Measurements from ENCODE around the gene MYG1.

The MYG1 gene

GRCh38 chr12:53299454-53300180 lies at the start of gene MYG1:
Gene MYG1, plus strand, starts transcription at chr12:53299695. Its CDS starts 43 bp downstream, at chr12:53299738.
- peak; percentile 82 for DNase-seq (ENCODE audit: low spot score)
- TF ChIP-seq CTCF (IDR thresholded peaks at IDR 0.05; ENCODE audit: extremely low read depth, missing control alignments), result no peak

DNA sequence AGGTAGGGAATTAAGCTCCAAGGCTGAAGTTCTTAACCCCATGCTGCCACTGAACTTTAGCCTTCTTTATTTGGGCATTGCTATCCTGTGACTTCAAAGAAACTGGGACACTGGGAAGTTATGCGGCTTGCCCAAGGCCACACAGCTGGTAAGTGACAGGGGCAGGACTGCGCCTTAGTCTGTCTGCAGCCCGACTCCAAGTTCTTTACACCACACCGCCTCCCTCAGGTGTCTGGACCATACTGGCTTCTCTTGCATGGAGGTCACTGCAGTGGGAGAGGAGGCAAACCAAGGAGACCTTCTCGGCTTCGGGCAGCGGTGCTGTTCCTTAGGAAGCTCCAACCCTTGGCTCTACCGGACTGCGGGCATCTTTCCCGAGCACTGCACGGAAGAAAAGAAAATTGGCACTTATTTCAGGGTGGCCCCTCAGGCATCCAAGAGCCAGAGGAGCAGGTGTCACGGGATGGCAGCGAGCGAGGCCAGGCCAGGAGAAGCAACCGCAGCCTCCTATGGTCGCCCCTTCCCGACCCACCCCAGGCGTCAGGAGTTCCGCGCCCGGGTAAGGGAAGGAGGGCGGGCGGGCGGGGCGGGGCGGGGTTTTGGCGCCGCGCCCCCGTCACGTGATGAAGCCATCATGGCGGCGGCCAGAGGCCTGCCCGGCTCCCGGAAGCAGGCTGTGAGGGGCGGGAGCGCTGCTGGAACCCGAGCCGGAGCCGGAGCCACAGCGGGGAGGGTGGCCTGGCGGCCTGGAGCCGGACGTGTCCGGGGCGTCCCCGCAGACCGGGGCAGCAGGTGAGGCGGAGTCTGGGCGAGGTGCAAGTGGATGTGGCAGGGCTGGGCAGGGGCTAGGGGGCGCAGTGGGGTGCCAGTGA lies 47.8 kb upstream of the MYG1 start:
- peak; percentile 93 for DNase-seq (ENCODE audit: low spot score)
- peak; percentile 49 for TF ChIP-seq CTCF (IDR thresholded peaks at IDR 0.05; ENCODE audit: extremely low read depth, missing control alignments)

DNA sequence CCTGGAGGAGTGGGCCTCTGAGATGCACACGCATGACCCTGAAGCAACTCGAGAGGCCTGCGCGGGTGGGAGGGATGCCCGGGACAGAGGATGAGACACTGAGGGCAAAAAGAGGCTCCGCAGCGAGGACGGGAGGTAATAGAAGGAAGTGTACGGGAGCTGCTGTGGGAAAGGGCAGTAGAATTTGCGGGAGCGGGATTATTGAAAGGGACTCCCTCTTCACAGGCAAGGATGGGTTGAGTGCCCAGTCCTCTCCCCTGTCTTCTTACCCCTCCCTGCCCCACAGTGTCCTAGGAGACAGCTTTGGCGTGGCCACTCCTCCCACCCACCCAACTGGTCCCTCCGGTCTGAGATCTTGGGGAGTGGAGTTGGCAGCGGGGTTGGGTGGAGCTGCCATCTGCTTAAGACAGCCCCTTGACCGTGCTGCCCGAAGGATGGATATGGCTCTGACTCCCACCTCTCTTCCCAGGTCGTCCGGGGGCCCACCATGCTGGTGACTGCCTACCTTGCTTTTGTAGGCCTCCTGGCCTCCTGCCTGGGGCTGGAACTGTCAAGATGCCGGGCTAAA lies 47.1 kb upstream of the MYG1 start:
- no peak for DNase-seq (ENCODE audit: low spot score)
- no peak for TF ChIP-seq CTCF (IDR thresholded peaks at IDR 0.05; ENCODE audit: extremely low read depth, missing control alignments)

DNA sequence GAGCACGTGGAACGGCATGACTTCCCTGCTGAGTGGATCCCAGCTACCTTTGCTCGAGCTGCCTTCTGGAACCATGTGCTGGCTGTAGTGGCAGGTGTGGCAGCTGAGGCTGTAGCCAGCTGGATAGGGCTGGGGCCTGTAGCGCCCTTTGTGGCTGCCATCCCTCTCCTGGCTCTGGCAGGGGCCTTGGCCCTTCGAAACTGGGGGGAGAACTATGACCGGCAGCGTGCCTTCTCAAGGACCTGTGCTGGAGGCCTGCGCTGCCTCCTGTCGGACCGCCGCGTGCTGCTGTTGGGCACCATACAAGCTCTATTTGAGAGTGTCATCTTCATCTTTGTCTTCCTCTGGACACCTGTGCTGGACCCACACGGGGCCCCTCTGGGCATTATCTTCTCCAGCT lies 46.2 kb upstream of the MYG1 start:
- DNase-seq (ENCODE audit: low spot score), result no peak
- no peak for TF ChIP-seq CTCF (IDR thresholded peaks at IDR 0.05; ENCODE audit: extremely low read depth, missing control alignments)

DNA sequence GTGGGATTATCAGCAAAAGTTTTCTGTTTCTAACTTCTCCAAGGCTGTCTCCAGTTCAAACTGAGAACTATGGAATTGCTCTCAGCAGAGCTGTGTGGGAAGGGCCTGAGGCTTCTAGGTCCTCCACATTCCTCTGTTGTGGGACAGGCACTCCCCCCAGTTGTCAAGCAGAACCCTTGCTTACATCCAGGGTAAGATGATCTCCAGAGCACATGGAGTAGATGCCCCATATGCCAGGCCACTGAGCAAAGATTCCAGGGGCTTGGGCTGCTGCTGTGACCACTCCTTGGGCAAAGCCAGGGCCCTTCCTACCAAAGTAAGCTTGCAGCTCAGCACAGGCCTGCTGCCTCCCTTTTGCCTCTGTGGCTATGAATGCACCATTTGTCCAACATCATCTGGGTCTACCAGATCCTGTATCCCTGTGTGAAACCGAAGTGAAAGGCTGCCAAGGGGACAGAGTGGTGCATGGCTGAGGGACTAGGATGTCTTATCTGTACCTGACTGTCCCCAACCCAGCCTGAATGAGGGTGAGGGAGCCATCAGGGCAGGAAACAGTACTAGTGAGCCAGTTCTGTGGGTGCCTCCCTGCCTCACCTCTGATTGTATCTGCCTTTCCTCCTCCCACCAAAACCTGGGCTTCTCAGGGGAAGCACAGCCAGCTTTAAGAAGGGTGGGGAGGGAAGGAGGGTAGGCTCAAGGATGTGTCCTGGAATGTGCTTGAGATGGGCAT lies 44.5 kb upstream of the MYG1 start:
- no peak for DNase-seq (ENCODE audit: low spot score)
- TF ChIP-seq CTCF (IDR thresholded peaks at IDR 0.05; ENCODE audit: extremely low read depth, missing control alignments), result no peak

DNA sequence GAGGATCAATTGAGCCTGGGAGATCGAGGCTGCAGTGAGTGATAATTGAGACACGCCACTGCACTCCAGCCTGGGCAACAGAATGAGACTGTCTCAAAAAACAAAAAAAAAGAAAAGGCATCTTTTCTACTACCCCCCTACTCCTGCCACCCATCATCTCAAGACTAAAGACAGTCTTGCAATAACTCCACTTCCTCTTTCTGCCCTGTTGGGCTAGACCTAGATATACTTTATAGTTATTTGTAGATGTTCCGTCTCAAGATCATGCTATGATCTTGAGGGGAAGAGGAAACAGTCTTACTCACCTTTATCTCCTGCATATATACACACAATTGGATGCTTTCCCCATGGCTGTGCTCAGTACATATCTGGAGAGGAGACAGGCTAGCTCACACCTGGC lies 43.5 kb upstream of the MYG1 start:
- peak; percentile 62 for DNase-seq (ENCODE audit: low spot score)
- no peak for TF ChIP-seq CTCF (IDR thresholded peaks at IDR 0.05; ENCODE audit: extremely low read depth, missing control alignments)

Data from GM20000 (cell line).